Mesodermal cell (in vitro differentiated cells): ENCODE measurements around the gene BCR.
A peak's percentile ranks its signal among the peaks of the same experiment; 100 is the strongest.

ENCODE experiments used
- H3K27ac ChIP-seq: 2 replicates; pipeline ENCODE4 v1.7.0; 2013; ENCODE audit warnings: mild to moderate bottlenecking, low read depth, low read length, moderate library complexity; ENCODE audit not compliant: severe bottlenecking
- H3K36me3 ChIP-seq: 2 replicates; pipeline ENCODE4 v1.7.1; 2013; ENCODE audit warnings: mild to moderate bottlenecking, low read length, moderate library complexity; ENCODE audit not compliant: control insufficient read depth, insufficient read depth
- H3K4me1 ChIP-seq: one replicate; pipeline ENCODE4 v1.7.1; 2013; ENCODE audit warnings: mild to moderate bottlenecking, low read length; ENCODE audit not compliant: insufficient read depth, control insufficient read depth, poor library complexity, severe bottlenecking
- H3K4me3 ChIP-seq: 2 replicates; pipeline ENCODE4 v1.7.0; 2013; ENCODE audit warnings: low read length, control low read depth, mild to moderate bottlenecking; ENCODE audit not compliant: insufficient read depth, poor library complexity, severe bottlenecking; ENCODE audit errors: extremely low read depth
- H3K9me3 ChIP-seq: 2 replicates; pipeline ENCODE4 v1.7.1; 2013; ENCODE audit warnings: mild to moderate bottlenecking, low read length, moderate library complexity; ENCODE audit not compliant: control insufficient read depth
- WGBS, 2 experiments: methylation state at CpG; one replicate each; pipeline ENCODE4 v1.1.5; 2013; ENCODE audit warnings: missing lambda C conversion rate in 2 of 2; ENCODE audit not compliant: insufficient coverage in 2 of 2; 5-methylcytosine and 5-hydroxymethylcytosine counted together

The BCR gene

DNA sequence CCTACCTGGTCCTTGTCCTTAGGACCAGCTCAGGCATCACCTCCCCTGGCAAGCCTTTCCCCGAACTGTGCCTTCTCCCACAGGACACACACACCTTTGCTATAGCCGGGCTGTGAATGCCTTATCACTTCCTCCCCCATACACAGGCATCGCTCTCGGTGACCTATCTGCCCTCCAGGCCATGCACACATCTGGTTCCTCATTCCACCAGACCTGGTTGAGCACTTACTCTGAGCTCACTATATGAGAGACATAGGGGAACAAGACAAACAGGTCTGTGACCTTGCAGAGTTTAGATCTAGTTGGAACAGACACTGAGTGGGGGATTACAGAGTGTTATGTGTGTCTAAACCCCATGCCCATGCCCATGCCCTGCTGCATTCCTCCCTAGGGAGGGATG, 3.1 kb upstream of the BCR start:
- 94 to 100% methylated on average over 1 to 4 of the region's 4 CpGs for WGBS, 2 experiments
- peaks cover 8% of the 10 kb centered on the region for H3K36me3 ChIP-seq
- no peak overlapping the region for H3K4me3 ChIP-seq
- peaks cover 16% of the 10 kb centered on the region for H3K9me3 ChIP-seq
- peaks cover 8% of the 10 kb centered on the region for H3K4me1 ChIP-seq
- H3K27ac ChIP-seq, result no peak overlapping the region

DNA sequence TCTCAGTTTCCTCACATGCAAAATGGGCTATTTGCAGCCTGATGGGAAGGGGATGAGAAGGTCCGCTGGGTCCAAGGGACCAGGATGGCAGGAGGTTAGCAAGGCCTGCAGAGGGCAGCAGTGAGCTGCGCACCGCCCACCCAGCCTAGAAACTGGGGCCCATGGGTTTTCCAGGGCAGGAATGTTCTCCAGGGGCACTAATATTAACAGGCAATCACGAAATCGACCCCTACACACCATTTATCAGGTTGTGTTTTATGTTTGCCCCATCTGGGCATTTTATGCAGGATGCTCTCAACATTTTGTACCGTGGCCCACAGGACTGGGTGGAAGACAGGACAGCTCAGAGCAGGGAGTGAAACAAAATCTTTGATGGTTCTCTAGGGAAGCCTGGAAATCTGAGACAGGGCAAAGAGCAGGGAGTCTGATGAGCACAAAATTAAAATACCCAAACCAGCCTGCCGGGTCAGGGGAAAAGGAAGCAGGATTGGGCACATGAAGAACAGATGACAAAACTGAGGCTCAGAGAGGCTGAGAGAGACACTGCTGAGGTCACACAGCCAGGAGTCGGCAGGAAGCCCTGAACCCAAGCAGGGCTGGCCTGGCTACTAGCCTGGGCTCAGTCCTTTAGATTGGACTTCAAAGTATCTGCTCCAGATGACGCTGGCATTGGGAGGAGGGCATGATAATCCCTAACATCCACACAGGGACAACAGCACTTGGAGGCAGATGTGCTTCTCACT, 1.6 kb upstream of the BCR start:
- Histone ChIP-seq H3K4me1 (peaks cover 16% of the 10 kb centered on the region), H3K36me3 (peaks cover 13% of the 10 kb centered on the region), H3K9me3 (peaks cover 16% of the 10 kb centered on the region), H3K27ac (no peak overlapping the region), H3K4me3 (no peak overlapping the region)
- WGBS, 2 experiments, result 22 to 34% methylated on average over 5 to 7 of the region's 9 CpGs

DNA sequence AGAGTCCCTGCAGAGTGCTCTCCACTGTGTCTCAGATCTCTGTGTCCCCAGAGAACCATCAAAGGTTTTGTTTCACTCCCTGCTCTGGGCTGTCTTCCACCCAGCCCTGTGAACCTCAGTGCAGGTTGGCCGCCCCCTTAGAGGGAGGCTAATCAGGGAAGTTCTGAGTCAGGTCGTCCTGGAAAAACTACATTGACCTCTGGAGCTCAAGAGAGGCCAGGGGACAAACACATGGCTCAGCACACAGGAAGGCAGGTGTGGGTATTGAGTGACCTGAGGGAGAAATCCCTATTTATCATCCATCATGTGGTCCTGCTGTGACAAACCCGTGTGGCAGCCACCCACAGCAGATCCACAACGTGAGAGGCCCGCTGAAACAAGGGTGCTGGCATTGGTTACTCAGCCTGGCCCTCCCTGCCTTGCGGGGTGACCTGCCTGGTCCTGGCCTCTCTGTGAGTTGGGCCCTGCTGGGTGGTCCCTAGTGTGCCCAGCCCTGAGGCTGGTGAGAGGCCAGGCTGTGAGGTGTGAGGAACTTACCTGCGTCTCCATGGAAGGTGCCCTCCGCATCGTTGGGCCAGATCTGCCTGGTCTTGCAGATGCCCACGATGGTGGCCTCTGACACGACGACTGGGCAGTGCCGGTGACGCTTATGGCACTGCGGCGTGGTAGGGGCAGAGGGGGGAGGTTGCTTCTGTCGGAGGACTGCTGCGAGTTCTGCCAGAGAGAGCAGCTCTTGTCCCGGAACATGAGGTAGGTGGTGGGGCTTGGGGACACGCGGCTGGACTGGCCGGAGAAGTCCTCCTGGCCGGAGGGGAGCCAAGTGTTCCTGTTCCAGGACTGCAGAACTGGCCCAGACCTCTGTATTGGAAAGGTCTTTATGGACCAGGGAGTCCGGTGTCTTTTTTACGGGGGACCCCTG, 669 bp upstream of the BCR start:
- Histone ChIP-seq H3K9me3 (peaks cover 16% of the 10 kb centered on the region), H3K27ac (no peak overlapping the region), H3K36me3 (peaks cover 22% of the 10 kb centered on the region), H3K4me3 (peak overlapping the region; percentile 16), H3K4me1 (peaks cover 25% of the 10 kb centered on the region)
- 68 to 74% methylated on average over 23 to 25 of the region's 25 CpGs for WGBS, 2 experiments

- Histone ChIP-seq H3K9me3 (peaks cover 7% of the 10 kb centered on the region), H3K27ac (no peak overlapping the region), H3K4me3 (peak overlapping the region; percentile 58), H3K36me3 (peaks cover 35% of the 10 kb centered on the region), H3K4me1 (peaks cover 28% of the 10 kb centered on the region)
- 3 to 5% methylated on average over 55 to 93 of the region's 112 CpGs for WGBS, 2 experiments
These were observed 798 bp downstream of the BCR start for GRCh38 chr22:23180893-23181720.

GRCh38 chr22:23181721-23182308, 1.5 kb downstream of the BCR start:
- WGBS, 2 experiments, result 27 to 32% methylated on average over 40 to 41 of the region's 43 CpGs
- H3K9me3 ChIP-seq, result peaks cover 2% of the 10 kb centered on the region
- H3K27ac ChIP-seq, result no peak overlapping the region

GRCh38 chr22:23182309-23183060, 2.2 kb downstream of the BCR start:
- peaks cover 45% of the 10 kb centered on the region for H3K36me3 ChIP-seq
- peak overlapping the region; percentile 58 for H3K4me3 ChIP-seq
- H3K27ac ChIP-seq, result peak overlapping the region; percentile 71
- no peaks in the 10 kb centered on the region for H3K9me3 ChIP-seq
- H3K4me1 ChIP-seq, result peaks cover 33% of the 10 kb centered on the region
- 10 to 23% methylated on average over 7 to 9 of the region's 12 CpGs for WGBS, 2 experiments

More at GRCh38 chr22:23181721-23182308, 1.5 kb downstream of the BCR start:
- Histone ChIP-seq H3K36me3 (peaks cover 39% of the 10 kb centered on the region), H3K4me3 (peak overlapping the region; percentile 58), H3K4me1 (peaks cover 28% of the 10 kb centered on the region)

DNA sequence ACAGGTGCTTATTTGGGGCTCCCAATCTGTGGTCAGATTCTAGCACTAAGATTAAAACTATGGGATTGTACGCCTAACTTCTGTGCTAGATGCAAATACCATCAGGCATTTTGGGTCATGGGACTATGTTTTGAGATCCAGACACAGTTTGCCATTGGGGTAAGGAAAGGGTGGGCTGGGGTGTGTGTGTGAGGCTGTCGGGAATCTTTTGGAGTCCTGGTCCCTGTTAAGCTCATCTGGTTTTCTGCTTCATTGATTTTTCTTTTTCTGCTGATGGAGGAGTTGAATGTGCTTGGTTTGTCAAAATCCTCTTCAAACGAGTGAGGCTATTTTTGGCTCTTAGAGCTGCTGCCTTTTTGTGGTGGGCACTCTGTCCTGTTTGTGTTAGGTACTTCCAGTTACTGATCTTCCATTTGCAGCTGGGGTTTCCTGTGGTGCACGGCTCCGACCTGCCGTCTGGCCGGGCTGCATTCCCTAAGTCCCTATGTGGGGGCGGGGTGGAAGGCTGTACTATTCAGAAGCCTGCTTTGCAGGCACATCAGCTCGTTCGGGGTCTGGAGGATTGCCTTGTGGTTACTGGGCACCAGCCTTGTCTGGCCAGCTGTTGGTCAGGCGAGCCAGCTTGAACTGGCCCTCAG, 2.9 kb downstream of the BCR start:
- Histone ChIP-seq H3K4me1 (peaks cover 38% of the 10 kb centered on the region), H3K27ac (peak overlapping the region; percentile 71), H3K4me3 (peak overlapping the region; percentile 58), H3K9me3 (no peaks in the 10 kb centered on the region), H3K36me3 (peaks cover 52% of the 10 kb centered on the region)
- WGBS, 2 experiments, result 17 to 18% methylated on average over 6 of the region's 11 CpGs

GRCh38 chr22:23184100-23184763, 3.9 kb downstream of the BCR start:
- peaks cover 34% of the 10 kb centered on the region for H3K4me1 ChIP-seq
- H3K27ac ChIP-seq, result peak overlapping the region; percentile 71
- H3K36me3 ChIP-seq, result peaks cover 56% of the 10 kb centered on the region
- WGBS, 2 experiments, result 100% methylated on average over 1 of the region's 3 CpGs
- H3K9me3 ChIP-seq, result no peaks in the 10 kb centered on the region
- H3K4me3 ChIP-seq, result peak overlapping the region; percentile 58

GRCh38 chr22:23184764-23185113, 4.4 kb downstream of the BCR start:
- Histone ChIP-seq H3K4me3 (no peak overlapping the region), H3K27ac (no peak overlapping the region), H3K36me3 (peaks cover 61% of the 10 kb centered on the region), H3K4me1 (peaks cover 31% of the 10 kb centered on the region), H3K9me3 (no peaks in the 10 kb centered on the region)
- WGBS, 2 experiments, result 92 to 94% methylated on average over 3 to 5 of the region's 5 CpGs
